Urinary bladder (tissue), 4 donors: Measurements from ENCODE around the gene TRIM43. TPM values are rescaled to one million over a fixed set of nuclear protein-coding genes. Genes with fewer than 3 reads are reported as not detected.
"Not testable (repeated sequence)": the region's sequence is repeated elsewhere in the genome, so short reads cannot be mapped to it uniquely, and the experiment has no call there.

Source experiments
- DNase-seq: peaks from one replicate; pipeline ENCODE4 v3.0.0-alpha.2; 2015; ENCODE audit errors: extremely low spot score
- H3K27ac ChIP-seq: one replicate; pipeline ENCODE4 v1.5.1; 2013; ENCODE audit warnings: low read depth, mild to moderate bottlenecking, moderate library complexity
- H3K36me3 ChIP-seq: one replicate; pipeline ENCODE4 v1.6.1; 2013; ENCODE audit warnings: mild to moderate bottlenecking, moderate library complexity; ENCODE audit not compliant: insufficient read depth
- H3K4me1 ChIP-seq: one replicate; pipeline ENCODE4 v1.6.1; 2013; ENCODE audit warnings: mild to moderate bottlenecking, moderate library complexity; ENCODE audit not compliant: insufficient read depth
- H3K4me3 ChIP-seq: one replicate; pipeline ENCODE4 v1.5.1; 2013; ENCODE audit warnings: low read depth, low read length
- WGBS: extraction: QIAGEN DNeasy Blood & Tissue Kit; methylation state at CpG from one replicate; pipeline ENCODE4 v1.1.7; 2013; 5-methylcytosine and 5-hydroxymethylcytosine counted together
- polyA plus RNA-seq: library from polyadenylated mRNA; stranded (reverse); fragments of 200-250 nt; gene quantifications from one replicate; pipeline ENCODE4 v1.2.3, GENCODE V29; 2013
- total RNA-seq: library from RNA; depleted of rRNA; stranded (reverse); fragments of >200 nt; gene quantifications from one replicate; pipeline ENCODE4 v1.2.3, GENCODE V29; 2014
- donor health status: healthy with polysubstance abuse.
- donor health status: healthy.

TRIM43 gene
- total and polyA plus RNA-seq, 2 donors: not detected

DNA sequence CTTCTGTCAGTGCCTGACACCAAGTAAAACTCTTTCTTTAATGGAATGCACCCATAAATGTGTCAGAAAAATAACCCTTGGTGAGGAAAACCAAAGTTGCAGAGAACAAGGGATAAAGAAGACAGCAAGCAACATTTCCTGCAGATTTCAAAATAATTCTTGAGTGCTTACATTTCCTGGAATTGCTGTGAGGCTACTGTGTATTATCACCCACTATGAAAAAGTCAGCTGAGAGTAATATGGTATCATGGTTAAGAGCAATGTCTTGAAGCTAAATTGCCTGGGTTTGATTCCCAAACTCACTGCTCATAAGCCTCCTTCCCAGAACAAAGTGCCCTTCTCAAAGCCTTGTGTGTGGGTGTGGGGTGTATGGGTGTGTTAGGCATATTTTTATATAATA, 10.3 kb downstream of the TRIM43 start:
- not testable (repeated sequence) for H3K36me3 ChIP-seq, H3K4me3 ChIP-seq, DNase-seq, H3K4me1 ChIP-seq, H3K27ac ChIP-seq

DNA sequence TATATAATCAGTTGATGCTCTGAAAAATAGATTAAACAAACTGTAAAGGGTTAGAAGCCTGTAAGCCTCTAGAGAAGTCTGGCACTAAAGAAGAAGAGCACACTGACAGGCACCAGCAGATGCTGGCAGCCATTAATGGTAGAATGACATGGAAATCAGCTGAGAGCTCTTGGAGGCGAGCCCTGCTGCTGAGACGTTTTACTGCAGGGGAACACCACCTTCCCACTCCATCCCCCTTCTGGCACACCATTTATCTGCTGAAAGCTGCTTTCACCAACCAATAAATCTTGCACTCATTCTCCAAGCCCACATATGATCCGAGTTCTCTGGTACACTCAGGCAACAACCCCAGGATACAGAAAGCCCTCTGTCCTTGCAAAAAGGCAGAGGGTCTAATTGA, 16.6 kb downstream of the TRIM43 start:
- not testable (repeated sequence) for H3K27ac ChIP-seq, DNase-seq, H3K4me1 ChIP-seq, H3K4me3 ChIP-seq, H3K36me3 ChIP-seq
- WGBS: no CpG with 5 or more reads among the region's 3 CpGs

DNA sequence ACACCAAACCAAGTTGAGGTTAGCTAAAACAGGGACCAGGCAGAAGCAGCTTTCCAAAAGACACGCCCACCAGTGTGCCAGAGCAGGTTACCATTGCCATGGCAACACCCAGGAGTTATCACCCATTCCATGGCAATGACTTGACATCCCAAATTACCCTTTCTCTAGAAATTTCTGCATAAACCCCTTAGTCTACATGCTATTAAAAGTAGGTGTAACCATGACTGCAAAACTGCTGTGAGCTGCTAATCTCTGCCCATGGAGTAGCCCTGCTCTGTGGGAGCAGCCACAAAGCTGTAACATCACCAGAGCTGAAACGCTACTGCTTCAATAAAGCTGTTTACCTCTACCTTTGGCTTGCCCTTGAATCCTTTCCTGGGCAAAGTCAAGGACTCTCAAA, 18.0 kb downstream of the TRIM43 start:
- not testable (repeated sequence) for H3K4me1 ChIP-seq, DNase-seq, H3K27ac ChIP-seq, H3K4me3 ChIP-seq, H3K36me3 ChIP-seq
- WGBS: no CpG with 5 or more reads among the region's 2 CpGs

DNA sequence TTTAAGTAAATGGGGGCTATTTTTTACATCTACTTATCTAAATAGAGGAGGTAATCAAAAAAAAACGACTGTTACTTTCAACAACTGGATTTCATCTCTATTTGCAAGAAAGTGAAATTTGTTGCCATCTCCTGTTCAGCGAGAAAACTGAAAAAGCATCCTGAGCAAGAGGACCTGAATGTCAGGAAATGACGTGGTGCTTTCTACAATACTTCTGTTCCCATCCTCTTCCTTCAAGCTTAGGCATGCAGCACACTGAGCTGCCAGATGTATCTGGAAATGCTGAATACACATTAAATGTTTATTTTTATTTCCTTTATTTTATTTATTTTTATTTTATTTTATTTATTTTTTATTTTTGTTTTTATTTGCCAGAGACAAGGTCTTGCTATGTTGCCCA, 21.2 kb downstream of the TRIM43 start:
- not testable (repeated sequence) for DNase-seq, H3K4me1 ChIP-seq, H3K36me3 ChIP-seq, H3K27ac ChIP-seq, H3K4me3 ChIP-seq
- no CpG with 5 or more reads among the region's 3 CpGs for WGBS

DNA sequence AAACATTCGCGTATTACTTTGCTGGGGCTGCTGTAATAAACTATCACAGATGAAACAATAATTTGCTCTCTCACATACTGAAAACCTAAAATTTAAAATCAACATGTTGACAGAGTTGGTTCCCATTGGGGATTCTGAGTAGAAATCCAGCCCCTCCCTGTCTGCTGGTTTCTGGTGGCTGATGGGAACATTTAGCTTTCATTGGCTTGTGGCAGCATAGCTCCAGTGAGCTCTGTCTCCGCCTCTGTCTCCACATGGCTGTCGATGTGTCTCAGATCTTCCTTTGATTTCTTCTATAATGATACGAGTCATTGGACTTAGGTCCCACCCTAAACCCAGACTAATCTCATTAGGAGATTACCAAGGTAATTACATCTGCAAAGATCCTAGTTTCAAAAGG, 30.9 kb downstream of the TRIM43 start:
- H3K4me3 ChIP-seq, H3K27ac ChIP-seq, DNase-seq, H3K4me1 ChIP-seq, H3K36me3 ChIP-seq: not testable (repeated sequence)
- WGBS: no CpG with 5 or more reads among the region's 5 CpGs

DNA sequence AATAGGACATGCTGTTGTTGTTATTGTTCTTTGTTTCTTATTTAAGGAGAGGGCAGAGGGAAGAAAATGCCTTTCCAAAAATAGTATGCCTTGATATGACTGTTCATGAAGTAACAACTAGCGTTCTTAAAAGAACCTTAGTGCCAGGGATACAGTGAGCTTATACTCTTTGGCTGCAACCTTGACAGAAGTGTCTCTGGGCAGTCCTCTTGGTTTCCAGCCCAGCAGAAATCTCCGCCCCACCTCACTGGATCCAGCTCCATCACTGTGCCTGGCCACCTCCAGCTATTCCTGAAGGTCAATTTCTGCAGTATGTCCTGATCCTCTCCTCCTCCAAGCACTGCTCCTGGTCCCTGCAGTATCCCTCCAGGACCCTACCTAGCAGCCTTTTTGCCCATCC, 39.2 kb downstream of the TRIM43 start:
- H3K36me3 ChIP-seq, DNase-seq, H3K4me1 ChIP-seq, H3K27ac ChIP-seq, H3K4me3 ChIP-seq: not testable (repeated sequence)
- no CpG with 5 or more reads among the region's 2 CpGs for WGBS

DNA sequence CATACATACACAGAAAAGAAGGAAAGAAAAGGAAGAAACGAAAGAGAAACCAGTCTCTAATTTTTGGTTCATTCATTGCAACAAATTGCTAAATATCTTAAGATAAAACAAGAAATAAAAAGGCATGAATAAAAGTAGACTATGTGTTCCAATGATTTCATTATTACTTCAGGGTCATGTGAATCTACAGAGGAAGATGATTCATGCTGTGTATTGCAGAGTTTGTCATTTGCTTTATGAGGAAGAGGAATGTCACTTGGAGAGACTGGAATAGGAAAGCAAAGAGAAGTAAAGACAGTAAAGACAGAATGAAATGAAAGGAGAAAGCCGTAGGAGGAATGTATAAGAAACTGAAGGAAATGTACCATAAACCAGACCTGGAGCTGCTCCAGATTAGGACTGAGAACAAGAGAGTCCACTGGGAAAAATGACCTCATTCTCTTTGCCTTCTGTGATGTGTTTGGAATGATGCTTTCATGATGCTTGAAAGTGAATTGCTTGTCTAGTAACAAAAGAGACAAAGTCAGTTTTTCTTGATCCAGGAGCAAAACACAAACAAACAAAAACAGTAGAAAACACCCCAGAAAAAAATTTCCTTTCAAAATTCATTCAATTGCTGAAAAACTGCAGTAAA, 41.9 kb downstream of the TRIM43 start:
- not testable (repeated sequence) for DNase-seq, H3K36me3 ChIP-seq, H3K27ac ChIP-seq, H3K4me1 ChIP-seq, H3K4me3 ChIP-seq
- WGBS: no CpG with 5 or more reads among the region's 2 CpGs

DNA sequence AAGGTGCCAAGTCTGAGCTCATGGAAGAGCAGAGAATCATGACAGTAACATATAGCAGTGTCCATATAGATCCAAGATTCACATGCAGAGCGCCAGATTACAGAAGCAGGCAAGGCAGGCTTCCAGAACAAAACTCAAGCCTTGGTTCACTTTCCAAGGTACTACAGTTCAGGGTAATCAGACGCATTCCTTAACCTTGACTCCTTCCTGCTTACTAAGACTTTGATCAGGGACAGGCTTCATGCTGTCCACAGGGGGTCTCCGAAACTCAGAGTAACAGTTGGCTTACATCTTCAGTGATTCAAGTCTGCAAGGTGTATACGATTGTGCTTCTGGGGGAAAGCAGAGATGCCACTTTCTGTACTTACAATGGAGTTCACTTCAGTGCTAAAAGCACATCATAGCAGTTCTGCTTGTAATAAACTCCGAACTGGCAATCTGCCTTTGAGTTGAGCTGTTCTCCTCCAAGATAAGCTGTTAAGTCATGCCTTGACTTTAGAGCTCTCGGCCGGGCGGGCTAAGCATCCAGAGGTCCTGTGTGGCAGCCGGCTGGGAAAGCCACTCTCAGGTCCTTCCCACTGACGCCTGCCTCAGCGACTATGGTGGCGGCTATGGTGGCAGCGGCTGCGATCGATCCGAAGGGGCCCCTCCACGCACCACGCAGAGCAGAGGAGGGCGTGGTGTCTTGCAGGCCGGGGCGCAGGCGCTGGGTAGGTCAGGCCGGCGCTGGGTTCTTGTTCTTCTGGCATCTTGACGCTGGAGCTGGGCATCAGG, 48.9 kb downstream of the TRIM43 start:
- H3K27ac ChIP-seq, DNase-seq, H3K4me1 ChIP-seq, H3K36me3 ChIP-seq, H3K4me3 ChIP-seq: not testable (repeated sequence)
- WGBS: 41% methylated on average over 2 of the region's 25 CpGs

DNA sequence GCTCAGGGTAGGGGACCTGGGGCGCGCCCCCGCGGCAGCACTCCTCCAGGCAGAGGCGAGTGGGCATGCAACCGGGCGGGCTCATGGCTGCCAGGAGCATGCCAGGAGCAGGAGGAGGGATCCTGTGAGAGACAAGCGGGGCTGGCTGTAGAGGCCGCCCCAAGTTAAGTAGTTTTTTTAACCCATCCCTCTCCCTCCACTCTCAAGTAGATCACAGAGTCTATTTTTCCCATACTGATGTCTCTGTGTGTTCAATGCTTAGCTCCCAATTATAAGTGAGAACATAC, 49.4 kb downstream of the TRIM43 start:
- no CpG with 5 or more reads among the region's 9 CpGs for WGBS

DNA sequence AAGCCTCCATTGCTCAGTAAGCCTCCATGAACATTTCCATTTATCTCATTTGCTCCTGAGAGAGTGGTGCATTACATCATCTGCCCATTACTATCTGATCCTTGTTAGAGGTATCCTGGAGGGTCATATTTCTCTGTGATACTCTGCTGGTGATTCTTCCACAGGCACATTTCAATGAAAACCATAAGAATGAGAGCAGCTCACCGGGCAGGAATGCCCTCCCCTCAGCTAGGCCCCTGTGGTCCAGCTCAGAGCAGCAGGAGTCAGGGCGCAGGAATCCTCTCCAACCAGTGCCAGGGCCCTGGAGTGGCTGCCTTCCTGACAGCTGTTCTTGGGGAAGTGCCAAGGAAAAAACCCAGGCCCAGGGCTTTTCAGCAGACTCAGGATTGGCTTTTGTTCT, 50.0 kb downstream of the TRIM43 start:
- WGBS: 67% methylated on average over 1 of the region's 2 CpGs
- H3K27ac ChIP-seq: not testable (repeated sequence)

More for the DNA sequence above, 49.4 kb downstream of the TRIM43 start:
- not testable (repeated sequence) for DNase-seq, H3K36me3 ChIP-seq, H3K27ac ChIP-seq, H3K4me3 ChIP-seq, H3K4me1 ChIP-seq

DNA sequence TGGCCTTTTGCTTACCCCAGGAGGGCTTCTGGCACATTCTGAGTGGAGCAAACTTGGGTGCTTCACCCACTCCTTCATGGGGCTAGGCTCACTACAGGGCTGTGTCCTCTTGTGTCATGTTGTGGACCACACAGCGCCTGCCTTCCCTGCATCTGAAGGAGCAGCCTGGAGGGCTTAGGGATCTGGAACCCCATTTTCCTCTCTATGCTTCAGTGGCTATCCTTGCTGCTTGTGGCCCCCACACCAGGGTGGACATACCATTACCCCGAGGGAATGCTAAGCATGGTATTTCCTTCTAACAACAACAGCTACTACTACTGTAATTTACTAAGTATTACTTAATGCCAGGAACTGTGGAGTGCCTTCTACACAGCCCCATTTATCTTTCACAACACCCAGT, 50.6 kb downstream of the TRIM43 start:
- H3K4me3 ChIP-seq, DNase-seq, H3K27ac ChIP-seq, H3K36me3 ChIP-seq, H3K4me1 ChIP-seq: not testable (repeated sequence)
- WGBS: 93% methylated on average over 2 of the region's 2 CpGs

More for the DNA sequence above, 50.0 kb downstream of the TRIM43 start:
- not testable (repeated sequence) for H3K4me3 ChIP-seq, H3K4me1 ChIP-seq, DNase-seq, H3K36me3 ChIP-seq

DNA sequence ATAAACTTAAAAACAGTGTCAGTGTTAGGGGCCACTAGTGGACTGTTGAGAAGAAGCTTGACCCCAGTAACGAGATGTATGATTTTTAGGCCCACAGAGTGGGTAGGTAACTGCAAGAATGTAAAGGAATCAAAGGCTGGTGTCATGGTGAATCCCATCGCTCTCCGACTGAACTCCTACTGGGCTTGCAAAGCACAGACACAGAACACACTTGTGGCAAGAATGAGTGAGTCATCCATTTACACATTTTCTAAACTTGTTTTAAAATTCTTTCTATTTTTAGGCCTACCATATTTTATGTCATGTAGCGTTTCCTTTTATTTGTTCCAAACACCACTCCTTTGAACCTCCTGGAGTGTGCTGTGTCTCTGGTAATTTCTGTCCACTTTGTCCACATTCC, 51.1 kb downstream of the TRIM43 start:
- not testable (repeated sequence) for H3K4me3 ChIP-seq, H3K4me1 ChIP-seq, DNase-seq, H3K36me3 ChIP-seq, H3K27ac ChIP-seq
- 84% methylated on average over 1 of the region's 4 CpGs for WGBS

DNA sequence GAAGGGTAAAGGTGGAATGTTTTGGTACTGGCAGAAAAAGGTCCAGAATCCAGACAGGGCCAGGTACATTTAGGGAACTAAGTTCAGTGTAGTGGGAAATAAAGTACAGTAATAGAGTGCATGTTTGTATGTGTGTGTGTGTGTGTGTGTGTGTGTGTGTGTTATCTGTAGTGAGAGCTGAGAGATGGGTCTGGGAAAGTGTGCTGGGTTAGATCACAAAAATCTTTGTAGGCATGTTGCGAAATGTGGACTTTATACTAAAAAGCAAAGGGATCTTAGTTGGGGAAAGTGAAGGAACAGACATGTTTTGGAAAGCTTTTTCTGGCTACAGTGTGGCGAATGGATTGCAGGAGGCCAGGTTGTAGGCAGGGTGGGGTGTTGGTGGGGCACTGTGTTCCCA, 53.5 kb downstream of the TRIM43 start:
- H3K27ac ChIP-seq, H3K4me3 ChIP-seq, DNase-seq, H3K4me1 ChIP-seq, H3K36me3 ChIP-seq: not testable (repeated sequence)
- WGBS: no CpG with 5 or more reads among the region's 2 CpGs

DNA sequence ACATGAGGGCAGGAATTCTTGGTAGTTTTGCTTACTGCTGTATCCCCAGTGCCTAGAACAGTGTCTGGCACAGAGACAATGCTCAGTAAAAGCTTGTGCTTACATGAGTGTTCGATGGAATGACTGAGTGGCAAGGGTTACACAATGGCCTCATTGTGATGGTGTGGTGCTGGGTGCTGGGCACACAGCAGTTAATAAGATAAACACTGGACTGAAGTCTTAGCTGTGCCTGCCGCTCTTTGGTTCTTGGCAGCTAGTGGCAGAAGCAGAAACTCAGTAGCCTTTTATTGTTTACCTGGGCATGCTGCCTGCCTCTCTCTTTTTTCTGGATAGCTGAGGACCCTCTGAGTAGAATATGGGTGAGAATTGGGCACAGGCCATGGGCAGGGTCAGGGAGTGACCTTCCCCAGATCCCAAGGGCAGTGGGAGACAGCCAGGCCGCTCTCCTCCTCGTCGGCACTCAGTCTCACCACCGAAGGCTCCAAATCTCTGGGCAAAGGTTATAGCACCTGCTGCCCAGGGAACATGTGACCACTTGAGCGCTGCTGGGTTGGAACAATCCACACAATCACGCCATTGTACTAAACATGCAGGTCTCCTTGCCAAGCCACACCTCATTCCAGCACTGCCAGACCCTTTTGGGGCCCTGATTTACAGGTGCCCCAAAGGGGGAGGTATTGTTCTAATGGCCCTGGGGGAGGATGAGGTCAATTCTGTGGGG, 54.6 kb downstream of the TRIM43 start:
- WGBS: no CpG with 5 or more reads among the region's 8 CpGs
- H3K4me3 ChIP-seq, H3K36me3 ChIP-seq, H3K4me1 ChIP-seq, H3K27ac ChIP-seq, DNase-seq: not testable (repeated sequence)
